Lung (tissue), 12 donors: ENCODE results near the gene ERVMER34-1. TPM values are rescaled to one million over a fixed set of nuclear protein-coding genes. Genes with fewer than 3 reads are reported as not detected.

Experiments
- ATAC-seq: fragments of 200-7000 bp; cut with Tn5 transposase; one replicate; pipeline ENCODE4 v1.9.1; 2020; ENCODE audit warnings: moderate number of reproducible peaks; ENCODE audit not compliant: insufficient read depth, low FRiP score
- DNase-seq, 3 donors: peaks; one replicate each; pipeline ENCODE4 v3.0.0-alpha.2; 2013 to 2017
- H3K27ac ChIP-seq, 2 donors: one replicate each; pipeline ENCODE4 v1.5.1; 2013; ENCODE audit warnings: mild to moderate bottlenecking in 2 of 2, moderate library complexity in 2 of 2, control low read depth in 1 of 2, inconsistent platforms in 1 of 2, low read depth in 1 of 2, low read length in 1 of 2
- H3K27me3 ChIP-seq, 3 donors: one replicate each; pipeline ENCODE4 v1.5.1; 2013; ENCODE audit warnings: low read length in 2 of 3; ENCODE audit not compliant: control insufficient read depth in 3 of 3, insufficient read depth in 3 of 3
- H3K36me3 ChIP-seq, 4 donors: one replicate each; pipeline ENCODE4 v1.5.1; 2013; ENCODE audit warnings: low read length in 4 of 4, mild to moderate bottlenecking in 1 of 4, moderate library complexity in 1 of 4; ENCODE audit not compliant: control insufficient read depth in 4 of 4, insufficient read depth in 4 of 4
- H3K4me1 ChIP-seq, 5 donors: one replicate each; pipeline ENCODE4 v1.5.1; 2013; ENCODE audit warnings: low read length in 5 of 5, mild to moderate bottlenecking in 2 of 5, moderate library complexity in 1 of 5; ENCODE audit not compliant: control insufficient read depth in 5 of 5, insufficient read depth in 5 of 5
- H3K4me3 ChIP-seq: one replicate; pipeline ENCODE4 v1.5.1; 2013; ENCODE audit warnings: mild to moderate bottlenecking, control low read depth, moderate library complexity
- H3K9ac ChIP-seq, 2 donors: one replicate each; pipeline ENCODE4 v1.5.1; 2013; ENCODE audit warnings: low read length in 2 of 2, control low read depth in 1 of 2; ENCODE audit not compliant: insufficient read depth in 1 of 2
- H3K9me3 ChIP-seq, 4 donors: one replicate each; pipeline ENCODE4 v1.5.1; 2013; ENCODE audit warnings: low read length in 3 of 4, mild to moderate bottlenecking in 1 of 4, moderate library complexity in 1 of 4; ENCODE audit not compliant: control insufficient read depth in 4 of 4, insufficient read depth in 3 of 4
- CTCF ChIP-seq: IDR thresholded peaks from 2 replicates; pipeline ENCODE4 v1.5.1; 2012; ENCODE audit warnings: mild to moderate bottlenecking; ENCODE audit errors: control extremely low read depth, extremely low read depth
- WGBS, 2 donors: extraction: QIAGEN DNeasy Blood & Tissue Kit; methylation state at CpG; one replicate each; pipeline ENCODE4 v1.1.7; 2013; 5-methylcytosine and 5-hydroxymethylcytosine counted together
- polyA plus RNA-seq, 2 donors: library from polyadenylated mRNA; stranded (reverse); fragments of 200-250 nt; gene quantifications; one replicate each; pipeline ENCODE4 v1.2.1, GENCODE V29; 2013
- total RNA-seq, 2 donors: library from RNA; depleted of rRNA in 1 of 2; stranded (reverse); fragments of >200 nt in 1 of 2; gene quantifications; one replicate each; pipeline ENCODE4 v1.2.1, GENCODE V29; 2014 to 2021
- donor health status: control.
- donor health status: control.
- donor health status: Bipolar disorder and iron deficiency.
- donor health status: healthy.
- donor health status: DM: yes; HTN: yes; CAD: no.

Gene ERVMER34-1
- total and polyA plus RNA-seq, 4 donors = 0.83 to 2.2 (median 0.91) TPM

DNA sequence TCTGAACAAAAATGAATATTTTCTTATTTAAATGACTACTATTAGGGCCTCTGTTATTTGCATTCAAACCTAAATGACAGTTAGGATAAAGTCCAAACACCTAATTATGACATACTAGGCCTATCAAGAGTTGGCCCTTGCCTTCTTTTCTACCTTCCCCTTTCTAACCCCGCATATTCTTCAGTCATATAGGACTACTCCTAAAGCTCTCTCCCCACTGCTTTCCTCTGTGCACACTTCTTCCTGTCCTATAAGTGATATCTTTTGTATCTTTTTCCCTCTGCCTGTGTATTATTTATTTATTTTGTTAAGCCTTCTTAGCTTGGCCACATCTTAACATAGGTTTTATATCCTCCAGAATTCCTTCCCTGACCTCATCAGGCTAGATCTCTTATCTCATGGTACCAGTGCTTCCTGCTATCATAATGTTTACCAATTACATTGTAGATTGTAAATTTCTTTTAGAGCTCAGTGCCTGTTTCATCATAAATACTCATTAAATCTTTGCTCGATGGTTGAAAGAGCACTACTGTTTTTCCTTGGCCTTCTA is 22.5 kb downstream of the ERVMER34-1 start:
- Histone ChIP-seq H3K36me3 (no peaks in the 10 kb centered on the region), H3K4me3 (no peak overlapping the region), H3K9me3 (no peaks in the 10 kb centered on the region), H3K9ac (no peak overlapping the region), H3K27ac (no peak overlapping the region), H3K27me3 (no peaks in the 10 kb centered on the region), H3K4me1 (no peaks in the 10 kb centered on the region)
- TF ChIP-seq CTCF = no peak
- 25 to 49% methylated on average over 2 of the region's 2 CpGs for WGBS, 2 donors
- peak in 1 of 3 donors; percentile 23 for DNase-seq
- ATAC-seq = no peak

- Histone ChIP-seq H3K27ac (no peak overlapping the region), H3K4me3 (no peak overlapping the region), H3K27me3 (no peaks in the 10 kb centered on the region), H3K4me1 (peaks cover 0 to 4% (median 0%) of the 10 kb centered on the region in 5 donors), H3K36me3 (no peaks in the 10 kb centered on the region), H3K9me3 (no peaks in the 10 kb centered on the region), H3K9ac (no peak overlapping the region)
- TF ChIP-seq CTCF = no peak
- DNase-seq (no peak), ATAC-seq (no peak)
- 72 to 85% methylated on average over 3 of the region's 3 CpGs for WGBS, 2 donors
Measured at GRCh38 chr4:52726826-52727580, 24.2 kb downstream of the ERVMER34-1 start.

DNA sequence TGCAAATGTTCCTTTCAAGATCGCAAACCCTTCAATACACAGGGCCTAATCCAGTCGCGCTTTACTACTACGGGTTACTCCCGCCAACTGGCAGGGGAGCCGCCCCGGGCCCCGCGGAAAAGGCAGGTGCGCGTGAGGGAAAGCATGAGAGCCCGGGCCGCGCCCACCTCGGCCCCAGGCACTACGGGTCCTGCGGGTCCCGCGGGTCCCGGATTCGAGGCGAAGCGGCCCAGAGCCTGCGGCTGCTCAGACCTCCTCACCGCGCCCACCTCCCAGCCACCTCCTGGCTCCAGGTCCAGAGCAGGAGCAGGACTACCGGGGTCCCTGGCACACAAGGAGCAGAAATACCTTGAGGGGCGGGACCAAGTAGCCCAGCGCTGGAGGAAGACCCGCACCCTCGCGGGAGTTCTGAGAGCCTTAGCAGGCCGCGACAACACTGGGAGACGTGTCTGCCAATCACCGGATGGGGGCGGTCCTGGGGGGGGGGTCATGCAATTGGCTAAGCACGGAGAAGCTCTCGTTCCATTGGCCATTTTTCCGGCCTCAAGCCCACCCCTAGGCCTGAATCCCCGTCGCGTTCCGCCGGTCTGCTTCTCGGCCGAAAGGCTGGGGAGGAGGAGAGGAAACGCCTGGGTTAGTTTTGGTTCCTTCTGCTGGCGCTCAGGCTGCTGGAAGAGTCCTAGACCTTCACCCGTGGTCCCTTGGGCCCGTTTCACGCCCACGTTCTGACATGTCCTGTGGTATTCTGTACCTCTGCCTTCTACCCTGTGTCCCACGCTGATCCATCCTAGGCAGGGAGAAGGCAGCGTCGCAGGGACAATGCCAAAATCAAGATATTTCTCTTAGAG is 29.0 kb downstream of the ERVMER34-1 start:
- ATAC-seq = peak; percentile 97
- peak overlapping the region; percentile 86 to 99 for H3K27ac ChIP-seq
- no peak for TF ChIP-seq CTCF

More for the DNA sequence above, 29.0 kb downstream of the ERVMER34-1 start:
- H3K9ac ChIP-seq = peak overlapping the region; percentile 80 to 98
- DNase-seq = peak; percentile 98 to 99 (median 99)
- peak overlapping the region; percentile 80 for H3K4me3 ChIP-seq
- H3K9me3 ChIP-seq = no peaks in the 10 kb centered on the region
- H3K27me3 ChIP-seq = no peaks in the 10 kb centered on the region
- H3K4me1 ChIP-seq = peaks cover 0 to 6% (median 2%) of the 10 kb centered on the region in 5 donors
- peaks cover 0 to 6% (median 1%) of the 10 kb centered on the region in 4 donors for H3K36me3 ChIP-seq
- WGBS, 2 donors = 0 to 1% methylated on average over 56 of the region's 56 CpGs
